Keratinocyte (primary cell): ENCODE data around the gene TMOD4. TPM values are rescaled to one million over a fixed set of nuclear protein-coding genes. Genes with fewer than 3 reads are reported as not detected.

Experiments
- DNase-seq: peaks from one replicate; pipeline ENCODE4 v3.0.0-alpha.2; 2011; ENCODE audit warnings: low read depth, missing footprints, low spot score
- FAIRE-seq: peaks from 2 replicates; lab custom pipeline; 2011; peaks lifted over from hg19 to GRCh38; lab: Jason Lieb, UNC
- H2AFZ ChIP-seq: 2 replicates; pipeline ENCODE4 v1.6.0; 2012; ENCODE audit warnings: low read length, control low read depth, inconsistent platforms; ENCODE audit not compliant: control insufficient read depth
- H3K27ac ChIP-seq: 2 replicates; pipeline ENCODE4 v1.5.1; 2011; ENCODE audit warnings: low read length; ENCODE audit not compliant: control insufficient read depth, insufficient read depth
- H3K27me3 ChIP-seq: 3 replicates; pipeline ENCODE4 v1.6.0; 2011; ENCODE audit warnings: low read length; ENCODE audit not compliant: control insufficient read depth, insufficient read depth; ENCODE audit errors: extremely low read depth
- H3K36me3 ChIP-seq, 2 experiments: 2 replicates in 1 of 2; 3 replicates in 1 of 2; pipeline ENCODE4 v1.5.1; 2011; ENCODE audit warnings: low read length in 2 of 2, mild to moderate bottlenecking in 1 of 2; ENCODE audit not compliant: control insufficient read depth in 2 of 2, insufficient read depth in 2 of 2; ENCODE audit errors: extremely low read depth in 1 of 2
- H3K4me1 ChIP-seq: 3 replicates; pipeline ENCODE4 v1.5.1; 2011; ENCODE audit warnings: low read length; ENCODE audit not compliant: control insufficient read depth, insufficient read depth; ENCODE audit errors: extremely low read depth
- H3K4me2 ChIP-seq: 3 replicates; pipeline ENCODE4 v1.6.0; 2011; ENCODE audit warnings: low read depth, low read length; ENCODE audit not compliant: control insufficient read depth, insufficient read depth; ENCODE audit errors: extremely low read depth
- H3K4me3 ChIP-seq, 3 experiments: fragments of 200-600 bp in 1 of 3; sonication (generic) in 1 of 3; 2 replicates in 2 of 3; 3 replicates in 1 of 3; pipeline ENCODE4 v1.5.1; 2011 to 2016; ENCODE audit warnings: low read length in 3 of 3, mild to moderate bottlenecking in 3 of 3, control low read depth in 2 of 3, inconsistent platforms in 1 of 3, low read depth in 1 of 3, mixed read lengths in 1 of 3, mixed run types in 1 of 3, moderate library complexity in 1 of 3; ENCODE audit not compliant: control insufficient read depth in 2 of 3, insufficient read depth in 2 of 3; ENCODE audit errors: extremely low read depth in 1 of 3
- H3K79me2 ChIP-seq: 2 replicates; pipeline ENCODE4 v1.6.0; 2012; ENCODE audit warnings: low read length; ENCODE audit not compliant: control insufficient read depth, insufficient read depth
- H3K9ac ChIP-seq: 3 replicates; pipeline ENCODE4 v1.6.0; 2011; ENCODE audit warnings: low read length; ENCODE audit not compliant: control insufficient read depth, insufficient read depth; ENCODE audit errors: extremely low read depth
- H3K9me1 ChIP-seq: 3 replicates; pipeline ENCODE4 v1.6.0; 2011; ENCODE audit warnings: low read length; ENCODE audit not compliant: control insufficient read depth, insufficient read depth; ENCODE audit errors: extremely low read depth
- H3K9me3 ChIP-seq: 2 replicates; pipeline ENCODE4 v1.5.1; 2012; ENCODE audit warnings: low read depth, low read length; ENCODE audit not compliant: control insufficient read depth
- H4K20me1 ChIP-seq: 3 replicates; pipeline ENCODE4 v1.6.0; 2011; ENCODE audit warnings: low read length; ENCODE audit not compliant: control insufficient read depth, insufficient read depth; ENCODE audit errors: extremely low read depth
- CTCF ChIP-seq, 3 experiments: IDR thresholded peaks in 1 of 3; conservative IDR thresholded peaks in 1 of 3; optimal IDR thresholded peaks in 1 of 3; 2 replicates in 2 of 3; 3 replicates in 1 of 3; pipeline versions ENCODE3 to v1.5.1; 2011; ENCODE audit warnings: low read length in 3 of 3, mild to moderate bottlenecking in 3 of 3, moderate library complexity in 2 of 3, control low read depth in 1 of 3, inconsistent platforms in 1 of 3; ENCODE audit not compliant: insufficient read depth in 2 of 3; ENCODE audit errors: extremely low read depth in 1 of 3
- EZH2 ChIP-seq: IDR thresholded peaks from one replicate; pipeline ENCODE4 v1.6.1; 2012; ENCODE audit warnings: inconsistent platforms, mild to moderate bottlenecking, low read length, moderate library complexity
- dilution Hi-C: fragments of 300-500 bp; cut with MboI; formaldehyde crosslinking; loops from one replicate; pipeline ENCODE4 v1.7.0; 2020; ENCODE audit warnings: low sequenced_read_pairs; ENCODE audit not compliant: extremely low pct_ligation_motif_present
- polyA plus RNA-seq, 5 experiments: library from polyadenylated mRNA; depleted of rRNA in 3 of 5; stranded (reverse) in 3 of 5; stranded (forward) in 1 of 5; unstranded in 1 of 5; fragments of >200 nt; gene quantifications; 1 replicate in 1 of 5; 2 replicates in 3 of 5; 3 replicates in 1 of 5; pipeline versions ENCODE4 v1.2.1 to v1.2.3, GENCODE V29; 2011 to 2012; ENCODE audit warnings: missing spikeins in 2 of 5, low read depth in 1 of 5, low replicate concordance in 1 of 5

The TMOD4 gene
- polyA plus RNA-seq, 1 donor (not counting 4 experiments of a cell fraction or from before 2014, with no cell fraction given): 0.34 TPM

- Histone ChIP-seq H3K79me2 (no peaks in the 10 kb centered on the region), H3K9ac (no peak overlapping the region), H4K20me1 (no peaks in the 10 kb centered on the region), H3K4me3 (no peak overlapping the region), H3K27me3 (no peaks in the 10 kb centered on the region), H3K4me2 (no peak overlapping the region), H3K4me1 (peaks cover 3% of the 10 kb centered on the region), H3K27ac (no peak overlapping the region), H3K9me3 (no peaks in the 10 kb centered on the region), H3K36me3 (peaks cover 10 to 21% of the 10 kb centered on the region in 2 experiments), H2AFZ (no peak overlapping the region), H3K9me1 (no peaks in the 10 kb centered on the region)
- no peak for DNase-seq
- dilution Hi-C loops: no loop called here
- no peak for FAIRE-seq
- no peak for TF ChIP-seq EZH2
- TF ChIP-seq CTCF (optimal IDR thresholded peaks at IDR 0.05 in 1 of 3, IDR thresholded peaks at IDR 0.05 in 1 of 3, conservative IDR thresholded peaks at IDR 0.05 in 1 of 3; ENCODE audit: extremely low read depth in 1 of 3, insufficient read depth in 2 of 3, low read length in 3 of 3): no peak
Measured at GRCh38 chr1:151159373-151159772, 16.4 kb downstream of the TMOD4 start.

GRCh38 chr1:151158751-151159251 is 17.0 kb downstream of the TMOD4 start:
- Histone ChIP-seq H3K27ac (no peak overlapping the region), H3K9me1 (no peaks in the 10 kb centered on the region), H3K79me2 (no peaks in the 10 kb centered on the region), H3K36me3 (peaks cover 10 to 21% of the 10 kb centered on the region in 2 experiments), H3K4me1 (peaks cover 3% of the 10 kb centered on the region), H3K4me2 (no peak overlapping the region), H3K9me3 (no peaks in the 10 kb centered on the region), H3K27me3 (no peaks in the 10 kb centered on the region), H2AFZ (no peak overlapping the region), H3K9ac (no peak overlapping the region), H3K4me3 (no peak overlapping the region), H4K20me1 (no peaks in the 10 kb centered on the region)
- FAIRE-seq (no peak), DNase-seq (no peak)
- TF ChIP-seq EZH2 (no peak), CTCF (optimal IDR thresholded peaks at IDR 0.05 in 1 of 3, IDR thresholded peaks at IDR 0.05 in 1 of 3, conservative IDR thresholded peaks at IDR 0.05 in 1 of 3; ENCODE audit: extremely low read depth in 1 of 3, insufficient read depth in 2 of 3, low read length in 3 of 3) (no peak)
- dilution Hi-C loops: no loop called here
